IPS-18a (cell line): ENCODE measurements around the gene PSMB10.

Source experiments
- H3K27ac ChIP-seq: one replicate; pipeline ENCODE4 v1.5.1; 2013; ENCODE audit warnings: low read length
- H3K27me3 ChIP-seq: one replicate; pipeline ENCODE4 v1.6.1; 2013; ENCODE audit warnings: mild to moderate bottlenecking, low read length; ENCODE audit not compliant: control insufficient read depth, insufficient read depth
- H3K36me3 ChIP-seq: one replicate; pipeline ENCODE4 v1.6.1; 2013; ENCODE audit warnings: low read depth, low read length; ENCODE audit not compliant: control insufficient read depth
- H3K4me1 ChIP-seq: one replicate; pipeline ENCODE4 v1.6.1; 2013; ENCODE audit warnings: low read depth, low read length; ENCODE audit not compliant: control insufficient read depth
- H3K4me3 ChIP-seq: one replicate; pipeline ENCODE4 v1.5.1; 2013; ENCODE audit warnings: low read length
- H3K9ac ChIP-seq: one replicate; pipeline ENCODE4 v1.6.1; 2013; ENCODE audit warnings: mild to moderate bottlenecking, low read length, moderate library complexity
- H3K9me3 ChIP-seq: one replicate; pipeline ENCODE4 v1.6.1; 2013; ENCODE audit warnings: low read depth, low read length; ENCODE audit not compliant: control insufficient read depth

PSMB10 gene

GRCh38 chr16:67959536-67960329 lies 23.1 kb upstream of the PSMB10 start:
- H3K27ac ChIP-seq = no peak overlapping the region
- peaks cover 35% of the 10 kb centered on the region for H3K36me3 ChIP-seq
- H3K4me1 ChIP-seq = no peaks in the 10 kb centered on the region
- no peaks in the 10 kb centered on the region for H3K9me3 ChIP-seq
- no peak overlapping the region for H3K4me3 ChIP-seq
- no peaks in the 10 kb centered on the region for H3K27me3 ChIP-seq
- H3K9ac ChIP-seq = no peak overlapping the region

GRCh38 chr16:67957622-67958021 lies 21.0 kb upstream of the PSMB10 start:
- Histone ChIP-seq H3K9ac (no peak overlapping the region), H3K9me3 (no peaks in the 10 kb centered on the region), H3K4me3 (no peak overlapping the region), H3K27ac (no peak overlapping the region), H3K4me1 (no peaks in the 10 kb centered on the region), H3K36me3 (peaks cover 40% of the 10 kb centered on the region), H3K27me3 (no peaks in the 10 kb centered on the region)

GRCh38 chr16:67954421-67955196 lies 18.0 kb upstream of the PSMB10 start:
- H3K27me3 ChIP-seq = no peaks in the 10 kb centered on the region
- H3K9ac ChIP-seq = no peak overlapping the region
- H3K36me3 ChIP-seq = peaks cover 39% of the 10 kb centered on the region
- no peak overlapping the region for H3K27ac ChIP-seq
- no peaks in the 10 kb centered on the region for H3K4me1 ChIP-seq
- no peak overlapping the region for H3K4me3 ChIP-seq
- no peaks in the 10 kb centered on the region for H3K9me3 ChIP-seq

GRCh38 chr16:67953641-67954375 lies 17.2 kb upstream of the PSMB10 start:
- Histone ChIP-seq H3K4me1 (no peaks in the 10 kb centered on the region), H3K27ac (no peak overlapping the region), H3K36me3 (peaks cover 32% of the 10 kb centered on the region), H3K9ac (no peak overlapping the region), H3K4me3 (no peak overlapping the region), H3K27me3 (no peaks in the 10 kb centered on the region), H3K9me3 (no peaks in the 10 kb centered on the region)

- Histone ChIP-seq H3K4me3 (no peak overlapping the region), H3K27me3 (no peaks in the 10 kb centered on the region), H3K27ac (no peak overlapping the region), H3K9me3 (no peaks in the 10 kb centered on the region), H3K4me1 (no peaks in the 10 kb centered on the region), H3K36me3 (peaks cover 36% of the 10 kb centered on the region), H3K9ac (no peak overlapping the region)
Measured at GRCh38 chr16:67951485-67951884, 14.8 kb upstream of the PSMB10 start.

- no peak overlapping the region for H3K4me3 ChIP-seq
- no peaks in the 10 kb centered on the region for H3K9me3 ChIP-seq
- peaks cover 45% of the 10 kb centered on the region for H3K36me3 ChIP-seq
- H3K4me1 ChIP-seq = no peaks in the 10 kb centered on the region
- no peak overlapping the region for H3K27ac ChIP-seq
- H3K9ac ChIP-seq = no peak overlapping the region
- H3K27me3 ChIP-seq = no peaks in the 10 kb centered on the region
Measured at GRCh38 chr16:67950335-67950843, 13.7 kb upstream of the PSMB10 start.

- H3K4me3 ChIP-seq = no peak overlapping the region
- no peaks in the 10 kb centered on the region for H3K9me3 ChIP-seq
- peaks cover 51% of the 10 kb centered on the region for H3K36me3 ChIP-seq
- H3K4me1 ChIP-seq = no peaks in the 10 kb centered on the region
- no peak overlapping the region for H3K9ac ChIP-seq
- no peak overlapping the region for H3K27ac ChIP-seq
- no peaks in the 10 kb centered on the region for H3K27me3 ChIP-seq
Measured at GRCh38 chr16:67949645-67950044, 13.0 kb upstream of the PSMB10 start.

GRCh38 chr16:67948015-67948414 lies 11.4 kb upstream of the PSMB10 start:
- H3K27ac ChIP-seq = no peak overlapping the region
- H3K36me3 ChIP-seq = peaks cover 43% of the 10 kb centered on the region
- no peaks in the 10 kb centered on the region for H3K4me1 ChIP-seq
- no peaks in the 10 kb centered on the region for H3K27me3 ChIP-seq
- H3K9ac ChIP-seq = no peak overlapping the region
- no peaks in the 10 kb centered on the region for H3K9me3 ChIP-seq
- H3K4me3 ChIP-seq = no peak overlapping the region

GRCh38 chr16:67946966-67947558 lies 10.4 kb upstream of the PSMB10 start:
- H3K9me3 ChIP-seq = no peaks in the 10 kb centered on the region
- no peak overlapping the region for H3K9ac ChIP-seq
- no peak overlapping the region for H3K27ac ChIP-seq
- no peak overlapping the region for H3K4me3 ChIP-seq
- no peaks in the 10 kb centered on the region for H3K4me1 ChIP-seq
- H3K36me3 ChIP-seq = peaks cover 47% of the 10 kb centered on the region
- no peaks in the 10 kb centered on the region for H3K27me3 ChIP-seq

- Histone ChIP-seq H3K9me3 (no peaks in the 10 kb centered on the region), H3K9ac (no peak overlapping the region), H3K27me3 (no peaks in the 10 kb centered on the region), H3K36me3 (peaks cover 42% of the 10 kb centered on the region), H3K4me3 (no peak overlapping the region), H3K4me1 (no peaks in the 10 kb centered on the region), H3K27ac (no peak overlapping the region)
Measured at GRCh38 chr16:67946128-67946569, 9.5 kb upstream of the PSMB10 start.

GRCh38 chr16:67945392-67945933 lies 8.8 kb upstream of the PSMB10 start:
- H3K36me3 ChIP-seq = peaks cover 35% of the 10 kb centered on the region

More at GRCh38 chr16:67945392-67945933, 8.8 kb upstream of the PSMB10 start:
- Histone ChIP-seq H3K9ac (no peak overlapping the region), H3K4me3 (no peak overlapping the region), H3K4me1 (no peaks in the 10 kb centered on the region), H3K27me3 (no peaks in the 10 kb centered on the region), H3K27ac (no peak overlapping the region), H3K9me3 (no peaks in the 10 kb centered on the region)
